ENCODE measurements around the gene PBOV1.

DNA sequence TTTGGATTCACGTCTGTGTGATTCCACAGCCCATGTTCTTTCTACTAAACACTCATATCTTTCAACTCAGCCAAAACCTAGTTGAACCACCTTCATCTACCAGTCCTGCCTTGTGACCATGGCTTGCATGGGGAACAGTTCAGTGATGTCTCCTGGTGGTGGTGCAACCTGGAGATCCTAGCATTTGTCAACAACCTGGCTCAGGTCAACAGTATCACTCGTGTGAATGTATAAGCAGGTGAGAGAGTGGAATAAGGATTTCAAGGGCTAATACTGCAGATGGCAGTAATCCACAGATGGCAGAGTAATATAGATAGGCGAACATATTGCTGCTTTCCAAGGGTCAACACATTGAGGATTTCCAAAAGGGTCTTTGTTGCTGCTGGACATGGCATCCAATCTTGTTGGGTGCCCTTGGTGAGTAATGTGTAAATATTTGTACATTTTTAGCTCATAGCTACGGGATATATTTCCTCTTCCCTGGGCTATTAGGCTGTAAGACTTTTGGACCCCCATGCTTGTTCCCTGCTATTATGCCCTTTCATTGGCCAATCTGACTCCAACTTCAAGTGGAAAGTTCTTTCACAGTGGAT, 13.4 kb downstream of the PBOV1 start:
- TF ChIP-seq, protein P1, sequence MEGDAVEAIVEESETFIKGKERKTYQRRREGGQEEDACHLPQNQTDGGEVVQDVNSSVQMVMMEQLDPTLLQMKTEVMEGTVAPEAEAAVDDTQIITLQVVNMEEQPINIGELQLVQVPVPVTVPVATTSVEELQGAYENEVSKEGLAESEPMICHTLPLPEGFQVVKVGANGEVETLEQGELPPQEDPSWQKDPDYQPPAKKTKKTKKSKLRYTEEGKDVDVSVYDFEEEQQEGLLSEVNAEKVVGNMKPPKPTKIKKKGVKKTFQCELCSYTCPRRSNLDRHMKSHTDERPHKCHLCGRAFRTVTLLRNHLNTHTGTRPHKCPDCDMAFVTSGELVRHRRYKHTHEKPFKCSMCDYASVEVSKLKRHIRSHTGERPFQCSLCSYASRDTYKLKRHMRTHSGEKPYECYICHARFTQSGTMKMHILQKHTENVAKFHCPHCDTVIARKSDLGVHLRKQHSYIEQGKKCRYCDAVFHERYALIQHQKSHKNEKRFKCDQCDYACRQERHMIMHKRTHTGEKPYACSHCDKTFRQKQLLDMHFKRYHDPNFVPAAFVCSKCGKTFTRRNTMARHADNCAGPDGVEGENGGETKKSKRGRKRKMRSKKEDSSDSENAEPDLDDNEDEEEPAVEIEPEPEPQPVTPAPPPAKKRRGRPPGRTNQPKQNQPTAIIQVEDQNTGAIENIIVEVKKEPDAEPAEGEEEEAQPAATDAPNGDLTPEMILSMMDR (IDR thresholded peaks at IDR 0.05): no peak
- no peak for TF ChIP-seq POLR2A (IDR thresholded peaks at IDR 0.05)
